DND-41 (cell line): Measurements from ENCODE around the gene GABRR2.

Experiments used
- ATAC-seq: fragments of 200-7000 bp; cut with Tn5 transposase; 3 replicates; pipeline ENCODE4 v1.9.1; 2021; ENCODE audit warnings: low read depth; ENCODE audit not compliant: insufficient read depth
- DNase-seq: peaks from one replicate; pipeline ENCODE4 v3.0.0-alpha.2; 2020
- H2AFZ ChIP-seq: 2 replicates; pipeline ENCODE4 v1.6.0; 2012; ENCODE audit warnings: low read depth, low read length
- H3K27ac ChIP-seq: 2 replicates; pipeline ENCODE4 v1.5.1; 2012; ENCODE audit warnings: low read length, inconsistent platforms
- H3K27me3 ChIP-seq: fragments of 200-600 bp; sonication (generic); 2 replicates; pipeline ENCODE4 v1.6.0; 2012; ENCODE audit warnings: low read length, mild to moderate bottlenecking, inconsistent platforms; ENCODE audit not compliant: insufficient read depth, poor library complexity
- H3K36me3 ChIP-seq: 2 replicates; pipeline ENCODE4 v1.5.1; 2012; ENCODE audit warnings: low read length, inconsistent platforms; ENCODE audit not compliant: insufficient read depth
- H3K4me1 ChIP-seq: 2 replicates; pipeline ENCODE4 v1.5.1; 2012; ENCODE audit warnings: mild to moderate bottlenecking, low read length; ENCODE audit not compliant: insufficient read depth
- H3K4me2 ChIP-seq: 2 replicates; pipeline ENCODE4 v1.6.0; 2012; ENCODE audit warnings: mild to moderate bottlenecking, moderate library complexity, low read length, inconsistent platforms; ENCODE audit not compliant: insufficient read depth
- H3K4me3 ChIP-seq, 2 experiments: fragments of 200-600 bp in 1 of 2; shearing (Covaris generic) in 1 of 2; 2 replicates each; pipeline ENCODE4 v1.5.1; 2012 to 2016; ENCODE audit warnings: inconsistent platforms in 2 of 2, low read length in 2 of 2, mild to moderate bottlenecking in 2 of 2, low read depth in 1 of 2, moderate library complexity in 1 of 2
- H3K79me2 ChIP-seq: 2 replicates; pipeline ENCODE4 v1.6.0; 2012; ENCODE audit warnings: low read length, inconsistent platforms; ENCODE audit not compliant: insufficient read depth
- H3K9ac ChIP-seq: 2 replicates; pipeline ENCODE4 v1.6.0; 2012; ENCODE audit warnings: low read depth, mild to moderate bottlenecking, inconsistent platforms, low read length, moderate library complexity
- H3K9me3 ChIP-seq: 2 replicates; pipeline ENCODE4 v1.5.1; 2012; ENCODE audit warnings: low read length, moderate library complexity, mild to moderate bottlenecking, inconsistent platforms; ENCODE audit not compliant: insufficient read depth, severe bottlenecking
- H4K20me1 ChIP-seq: 2 replicates; pipeline ENCODE4 v1.6.0; 2012; ENCODE audit warnings: low read length; ENCODE audit not compliant: insufficient read depth
- CTCF ChIP-seq: IDR thresholded peaks from 2 replicates; pipeline ENCODE4 v1.5.1; 2012; ENCODE audit warnings: borderline replicate concordance, low read length, moderate library complexity, mild to moderate bottlenecking; ENCODE audit not compliant: poor library complexity, severe bottlenecking; ENCODE audit errors: extremely low read depth
- EZH2 ChIP-seq: IDR thresholded peaks from 3 replicates; pipeline ENCODE4 v1.6.1; 2012; ENCODE audit warnings: borderline replicate concordance, low read depth, mild to moderate bottlenecking, moderate library complexity, low read length, inconsistent platforms; ENCODE audit not compliant: severe bottlenecking

Gene GABRR2

DNA sequence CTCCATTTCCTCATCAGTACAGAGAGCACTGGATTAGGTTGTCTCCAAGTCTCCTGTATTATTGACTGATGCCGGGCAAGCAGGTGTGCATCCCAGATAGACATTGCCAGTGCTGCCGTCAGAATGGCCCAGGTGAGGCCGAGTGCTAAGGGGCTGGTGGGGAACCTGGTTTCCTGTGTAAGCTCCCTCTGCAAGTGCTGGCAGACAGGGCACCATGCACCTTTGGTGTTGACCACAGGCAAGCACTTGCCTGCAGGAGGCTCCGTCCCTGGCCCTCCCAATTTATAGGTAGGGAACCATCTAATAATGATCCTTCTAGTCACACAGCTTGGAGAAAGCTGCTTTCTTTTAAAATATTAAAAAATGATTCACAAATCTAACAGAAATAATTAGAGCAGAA, 98.7 kb downstream of the GABRR2 start:
- Histone ChIP-seq H3K9me3 (no peaks in the 10 kb centered on the region), H3K27ac (no peak overlapping the region), H3K4me1 (no peaks in the 10 kb centered on the region), H3K4me2 (no peak overlapping the region), H3K79me2 (no peaks in the 10 kb centered on the region), H3K4me3 (no peak overlapping the region), H2AFZ (no peak overlapping the region), H3K36me3 (no peaks in the 10 kb centered on the region), H3K27me3 (no peaks in the 10 kb centered on the region), H3K9ac (no peak overlapping the region), H4K20me1 (no peaks in the 10 kb centered on the region)
- TF ChIP-seq EZH2 (no peak), CTCF (no peak)
- no peak for DNase-seq
- no peak for ATAC-seq

DNA sequence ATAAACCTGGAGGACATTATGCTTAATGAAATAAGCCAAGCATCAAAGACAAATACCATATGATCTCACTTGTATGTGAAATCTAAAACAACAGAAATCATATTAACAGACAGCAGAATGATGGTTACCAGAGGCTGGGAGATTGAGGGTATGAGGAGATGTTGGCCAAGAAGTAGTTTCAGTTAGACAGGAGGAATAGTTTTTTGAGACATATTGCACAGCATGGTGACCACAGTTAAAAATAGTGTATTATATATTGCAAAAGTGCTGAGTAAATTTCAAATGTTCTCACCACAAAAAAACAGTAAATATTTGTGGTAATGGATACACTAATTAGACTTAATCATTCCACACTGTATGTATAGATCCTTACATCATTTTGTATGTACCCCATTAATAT, 99.7 kb downstream of the GABRR2 start:
- H3K9ac ChIP-seq, result no peak overlapping the region
- no peaks in the 10 kb centered on the region for H4K20me1 ChIP-seq
- ATAC-seq (no peak), DNase-seq (no peak)
- no peaks in the 10 kb centered on the region for H3K9me3 ChIP-seq
- H3K27me3 ChIP-seq, result no peaks in the 10 kb centered on the region
- H3K4me3 ChIP-seq, result no peak overlapping the region
- H3K4me1 ChIP-seq, result no peaks in the 10 kb centered on the region
- H3K27ac ChIP-seq, result no peak overlapping the region
- TF ChIP-seq EZH2 (no peak), CTCF (no peak)
- H3K79me2 ChIP-seq, result no peaks in the 10 kb centered on the region
- H3K36me3 ChIP-seq, result no peaks in the 10 kb centered on the region
- H2AFZ ChIP-seq, result no peak overlapping the region
- no peak overlapping the region for H3K4me2 ChIP-seq

GRCh38 chr6:89214197-89214596, 100.9 kb downstream of the GABRR2 start:
- H3K27ac ChIP-seq, result no peak overlapping the region
- H3K9ac ChIP-seq, result no peak overlapping the region
- no peak overlapping the region for H2AFZ ChIP-seq
- H4K20me1 ChIP-seq, result no peaks in the 10 kb centered on the region
- H3K4me1 ChIP-seq, result no peaks in the 10 kb centered on the region
- no peak overlapping the region for H3K4me2 ChIP-seq
- H3K79me2 ChIP-seq, result no peaks in the 10 kb centered on the region
- DNase-seq, result no peak
- H3K9me3 ChIP-seq, result no peaks in the 10 kb centered on the region
- no peaks in the 10 kb centered on the region for H3K36me3 ChIP-seq
- H3K27me3 ChIP-seq, result no peaks in the 10 kb centered on the region
- no peak for ATAC-seq
- TF ChIP-seq CTCF, result no peak
- no peak overlapping the region for H3K4me3 ChIP-seq

- Histone ChIP-seq H3K27ac (no peak overlapping the region), H3K79me2 (no peaks in the 10 kb centered on the region), H3K36me3 (no peaks in the 10 kb centered on the region), H3K4me1 (no peaks in the 10 kb centered on the region), H2AFZ (no peak overlapping the region), H3K27me3 (no peaks in the 10 kb centered on the region), H3K4me2 (no peak overlapping the region), H3K4me3 (no peak overlapping the region), H3K9me3 (no peaks in the 10 kb centered on the region), H3K9ac (no peak overlapping the region), H4K20me1 (no peaks in the 10 kb centered on the region)
- ATAC-seq, result no peak
- no peak for DNase-seq
- no peak for TF ChIP-seq EZH2
- TF ChIP-seq CTCF, result no peak
Measured at GRCh38 chr6:89212472-89212871, 102.6 kb downstream of the GABRR2 start.
